NCI-H82 (cell line): ENCODE data around the gene TPSB2.
"Not testable (repeated sequence)": the region's sequence is repeated elsewhere in the genome, so short reads cannot be mapped to it uniquely, and the experiment has no call there.

ENCODE experiments used
- DNase-seq: peaks from one replicate; lab custom pipeline; 2025; lab: John Stamatoyannopoulos, UW

TPSB2 gene

GRCh38 chr16:1199347-1200013 lies 30.5 kb downstream of the TPSB2 start:
- DNase-seq = no peak

- DNase-seq = not testable (repeated sequence)
These were observed 31.2 kb downstream of the TPSB2 start for GRCh38 chr16:1198671-1199346.

GRCh38 chr16:1198194-1198593 lies 31.8 kb downstream of the TPSB2 start:
- DNase-seq = no peak

GRCh38 chr16:1197237-1197866 lies 32.6 kb downstream of the TPSB2 start:
- no peak for DNase-seq

- DNase-seq = no peak
These were observed 33.5 kb downstream of the TPSB2 start for GRCh38 chr16:1196494-1196893.

GRCh38 chr16:1195393-1195666 lies 34.7 kb downstream of the TPSB2 start:
- no peak for DNase-seq

GRCh38 chr16:1194665-1195392 lies 35.2 kb downstream of the TPSB2 start:
- peak; percentile 41 for DNase-seq

GRCh38 chr16:1193825-1194581 lies 36.0 kb downstream of the TPSB2 start:
- DNase-seq = no peak

- DNase-seq = peak; percentile 57
These were observed 36.7 kb downstream of the TPSB2 start for GRCh38 chr16:1193143-1193824.

- no peak for DNase-seq
These were observed 37.5 kb downstream of the TPSB2 start for GRCh38 chr16:1192384-1193073.

GRCh38 chr16:1190789-1191188 lies 39.2 kb downstream of the TPSB2 start:
- not testable (repeated sequence) for DNase-seq

- no peak for DNase-seq
These were observed 40.5 kb downstream of the TPSB2 start for GRCh38 chr16:1189455-1189854.

- no peak for DNase-seq
These were observed 41.4 kb downstream of the TPSB2 start for GRCh38 chr16:1188432-1189189.

GRCh38 chr16:1185460-1186207 lies 44.4 kb downstream of the TPSB2 start:
- not testable (repeated sequence) for DNase-seq

GRCh38 chr16:1184980-1185379 lies 45.0 kb downstream of the TPSB2 start:
- no peak for DNase-seq

GRCh38 chr16:1184156-1184868 lies 45.7 kb downstream of the TPSB2 start:
- peak; percentile 25 for DNase-seq

- peak; percentile 51 for DNase-seq
These were observed 46.8 kb downstream of the TPSB2 start for GRCh38 chr16:1182950-1183907.

GRCh38 chr16:1182316-1182671 lies 47.7 kb downstream of the TPSB2 start:
- DNase-seq = no peak
